Activated CD4-positive, alpha-beta T cell treated with anti-CD3 and anti-CD28 coated beads for 1 hour (primary cell): Measurements from ENCODE around the gene OR11H6.
"Not testable (repeated sequence)": the region's sequence is repeated elsewhere in the genome, so short reads cannot be mapped to it uniquely, and the experiment has no call there.

ENCODE experiments used
- DNase-seq: peaks from one replicate; pipeline ENCODE4 v3.0.0-alpha.2; 2020

The OR11H6 gene

GRCh38 chr14:20223410-20223809, at the start of gene OR11H6:
Gene OR11H6, plus strand, starts transcription at chr14:20223710. Its CDS starts 0 bp downstream, at chr14:20223710.
- DNase-seq = no peak

GRCh38 chr14:20174205-20174604, 49.3 kb upstream of the OR11H6 start:
- DNase-seq = not testable (repeated sequence)

GRCh38 chr14:20176330-20176729, 47.2 kb upstream of the OR11H6 start:
- no peak for DNase-seq

- no peak for DNase-seq
These were observed 46.0 kb upstream of the OR11H6 start for GRCh38 chr14:20177433-20177974.

- no peak for DNase-seq
These were observed 44.3 kb upstream of the OR11H6 start for GRCh38 chr14:20179218-20179617.

GRCh38 chr14:20179880-20180279, 43.6 kb upstream of the OR11H6 start:
- DNase-seq = no peak

GRCh38 chr14:20180486-20180885, 43.0 kb upstream of the OR11H6 start:
- no peak for DNase-seq

GRCh38 chr14:20184181-20184580, 39.3 kb upstream of the OR11H6 start:
- no peak for DNase-seq

- DNase-seq = no peak
These were observed 32.9 kb upstream of the OR11H6 start, which contains the start of gene OR11G2 for GRCh38 chr14:20190596-20190995. Gene OR11G2, plus strand, starts transcription at chr14:20190896. Its CDS starts 6,542 bp downstream, at chr14:20197438.

- DNase-seq = no peak
These were observed 32.1 kb upstream of the OR11H6 start for GRCh38 chr14:20191396-20191795.

- DNase-seq = no peak
These were observed 29.4 kb upstream of the OR11H6 start for GRCh38 chr14:20194101-20194500.

- not testable (repeated sequence) for DNase-seq
These were observed 28.3 kb upstream of the OR11H6 start for GRCh38 chr14:20195170-20195569.

GRCh38 chr14:20195911-20196310, 27.6 kb upstream of the OR11H6 start:
- DNase-seq = no peak

GRCh38 chr14:20197459-20197858, 26.1 kb upstream of the OR11H6 start:
- DNase-seq = no peak

- DNase-seq = no peak
These were observed 24.5 kb upstream of the OR11H6 start for GRCh38 chr14:20198991-20199390.

- DNase-seq = no peak
These were observed 18.8 kb upstream of the OR11H6 start for GRCh38 chr14:20204721-20205120.

GRCh38 chr14:20209595-20209994, 13.9 kb upstream of the OR11H6 start:
- no peak for DNase-seq

GRCh38 chr14:20212406-20212805, 11.1 kb upstream of the OR11H6 start:
- DNase-seq = not testable (repeated sequence)

GRCh38 chr14:20215196-20215595, 8.3 kb upstream of the OR11H6 start:
- no peak for DNase-seq

- no peak for DNase-seq
These were observed 4.5 kb upstream of the OR11H6 start for GRCh38 chr14:20219033-20219432.

- no peak for DNase-seq
These were observed 5.2 kb downstream of the OR11H6 start, which contains the start of gene OR11H7 for GRCh38 chr14:20228681-20229080. Gene OR11H7, plus strand, starts transcription at chr14:20228981.

- not testable (repeated sequence) for DNase-seq
These were observed 11.9 kb downstream of the OR11H6 start for GRCh38 chr14:20235415-20235814.

GRCh38 chr14:20247646-20248246, 24.2 kb downstream of the OR11H6 start:
- no peak for DNase-seq

- DNase-seq = no peak
These were observed 39.2 kb downstream of the OR11H6 start for GRCh38 chr14:20262642-20263128.

GRCh38 chr14:20264361-20264760, 40.9 kb downstream of the OR11H6 start:
- not testable (repeated sequence) for DNase-seq
